EH (cell line): ENCODE results near the gene OFD1.
A peak's percentile ranks its signal among the peaks of the same experiment; 100 is the strongest.

Source experiments
- DNase-seq: peaks from one replicate; pipeline ENCODE4 v3.0.0-alpha.2; 2015; ENCODE audit warnings: low read depth

OFD1 gene

GRCh38 chrX:13752141-13752540 lies 17.6 kb downstream of the OFD1 start:
- no peak for DNase-seq

GRCh38 chrX:13752646-13753045 lies 18.1 kb downstream of the OFD1 start:
- DNase-seq = no peak

- no peak for DNase-seq
These were observed 20.2 kb downstream of the OFD1 start for GRCh38 chrX:13754765-13755164.

- no peak for DNase-seq
These were observed 20.7 kb downstream of the OFD1 start for GRCh38 chrX:13755254-13755653.

GRCh38 chrX:13756381-13756780 lies 21.8 kb downstream of the OFD1 start:
- DNase-seq = no peak

- DNase-seq = no peak
These were observed 24.7 kb downstream of the OFD1 start for GRCh38 chrX:13759152-13759718.

- DNase-seq = no peak
These were observed 25.9 kb downstream of the OFD1 start for GRCh38 chrX:13760426-13760825.

- peak; percentile 8 for DNase-seq
These were observed 27.3 kb downstream of the OFD1 start for GRCh38 chrX:13761606-13762414.

- DNase-seq = no peak
These were observed 28.9 kb downstream of the OFD1 start for GRCh38 chrX:13763489-13763888.

GRCh38 chrX:13764281-13764680 lies 29.7 kb downstream of the OFD1 start:
- DNase-seq = no peak

GRCh38 chrX:13764765-13765164 lies 30.2 kb downstream of the OFD1 start:
- DNase-seq = peak; percentile 2

- DNase-seq = no peak
These were observed 34.4 kb downstream of the OFD1 start for GRCh38 chrX:13768939-13769338.

- no peak for DNase-seq
These were observed 35.5 kb downstream of the OFD1 start for GRCh38 chrX:13770013-13770535.

GRCh38 chrX:13774696-13775095 lies 40.1 kb downstream of the OFD1 start:
- peak; percentile 6 for DNase-seq

GRCh38 chrX:13775837-13776236 lies 41.3 kb downstream of the OFD1 start:
- no peak for DNase-seq

GRCh38 chrX:13776387-13776786 lies 41.8 kb downstream of the OFD1 start:
- DNase-seq = no peak

- peak; percentile 59 for DNase-seq
These were observed 44.4 kb downstream of the OFD1 start for GRCh38 chrX:13778916-13779315.

- no peak for DNase-seq
These were observed 46.4 kb downstream of the OFD1 start for GRCh38 chrX:13780868-13781427.

GRCh38 chrX:13786048-13786447 lies 51.5 kb downstream of the OFD1 start:
- DNase-seq = no peak

- DNase-seq = peak; percentile 0
These were observed 55.9 kb downstream of the OFD1 start for GRCh38 chrX:13790206-13791131.

- DNase-seq = no peak
These were observed 56.6 kb downstream of the OFD1 start for GRCh38 chrX:13791145-13791544.

GRCh38 chrX:13791559-13791958 lies 57.0 kb downstream of the OFD1 start:
- no peak for DNase-seq
